Suppressor macrophage treated with lipopolysaccharide for 1 hour (primary cell): Measurements from ENCODE around the gene CTTN.
"Not testable (repeated sequence)": the region's sequence is repeated elsewhere in the genome, so short reads cannot be mapped to it uniquely, and the experiment has no call there.

Experiments
- DNase-seq, 3 donors: peaks; one replicate each; pipeline ENCODE4 v3.0.0-alpha.2; 2020 to 2022

CTTN gene

GRCh38 chr11:70381872-70382861 is 16.2 kb upstream of the CTTN start:
- no peak for DNase-seq

- DNase-seq = no peak
Measured at GRCh38 chr11:70383664-70384565, 14.4 kb upstream of the CTTN start.

- no peak for DNase-seq
Measured at GRCh38 chr11:70384566-70385152, 13.7 kb upstream of the CTTN start.

- no peak for DNase-seq
Measured at GRCh38 chr11:70387564-70387963, 10.8 kb upstream of the CTTN start.

- no peak for DNase-seq
Measured at GRCh38 chr11:70389201-70389600, 9.1 kb upstream of the CTTN start.

GRCh38 chr11:70390882-70391281 is 7.4 kb upstream of the CTTN start:
- DNase-seq = not testable (repeated sequence)

GRCh38 chr11:70394211-70394950 is 3.9 kb upstream of the CTTN start:
- DNase-seq = no peak

GRCh38 chr11:70397336-70397982 is 870 bp upstream of the CTTN start:
- peak in 2 of 3 donors; percentile 28 to 30 for DNase-seq

- peak in 1 of 3 donors; percentile 38 for DNase-seq
Measured at GRCh38 chr11:70398834-70399680, 728 bp downstream of the CTTN start.

GRCh38 chr11:70399681-70400112 is 1.4 kb downstream of the CTTN start:
- DNase-seq = peak; percentile 92 to 93 (median 93)

- peak in 1 of 3 donors; percentile 17 for DNase-seq
Measured at GRCh38 chr11:70400643-70401042, 2.3 kb downstream of the CTTN start.

GRCh38 chr11:70402016-70402415 is 3.7 kb downstream of the CTTN start:
- DNase-seq = peak in 1 of 3 donors; percentile 32

GRCh38 chr11:70402685-70403084 is 4.4 kb downstream of the CTTN start:
- peak in 2 of 3 donors; percentile 40 to 49 for DNase-seq

- DNase-seq = no peak
Measured at GRCh38 chr11:70404244-70404643, 5.9 kb downstream of the CTTN start.

- DNase-seq = no peak
Measured at GRCh38 chr11:70405679-70406395, 7.5 kb downstream of the CTTN start.

- DNase-seq = no peak
Measured at GRCh38 chr11:70407121-70407520, 8.8 kb downstream of the CTTN start.

GRCh38 chr11:70407814-70408213 is 9.5 kb downstream of the CTTN start:
- DNase-seq = no peak

GRCh38 chr11:70408326-70408725 is 10.0 kb downstream of the CTTN start:
- not testable (repeated sequence) for DNase-seq

- DNase-seq = no peak
Measured at GRCh38 chr11:70409437-70409836, 11.1 kb downstream of the CTTN start.

GRCh38 chr11:70409871-70410270 is 11.5 kb downstream of the CTTN start:
- DNase-seq = no peak
